ENCODE data around the gene VTI1B.

Gene VTI1B

GRCh38 chr14:67599698-67600561 lies 74.5 kb downstream of the VTI1B start, which contains the start of gene PIGH:
Gene PIGH, minus strand, starts transcription at chr14:67600268. Its CDS starts 65 bp downstream, at chr14:67600203.
- TF ChIP-seq, protein P1, sequence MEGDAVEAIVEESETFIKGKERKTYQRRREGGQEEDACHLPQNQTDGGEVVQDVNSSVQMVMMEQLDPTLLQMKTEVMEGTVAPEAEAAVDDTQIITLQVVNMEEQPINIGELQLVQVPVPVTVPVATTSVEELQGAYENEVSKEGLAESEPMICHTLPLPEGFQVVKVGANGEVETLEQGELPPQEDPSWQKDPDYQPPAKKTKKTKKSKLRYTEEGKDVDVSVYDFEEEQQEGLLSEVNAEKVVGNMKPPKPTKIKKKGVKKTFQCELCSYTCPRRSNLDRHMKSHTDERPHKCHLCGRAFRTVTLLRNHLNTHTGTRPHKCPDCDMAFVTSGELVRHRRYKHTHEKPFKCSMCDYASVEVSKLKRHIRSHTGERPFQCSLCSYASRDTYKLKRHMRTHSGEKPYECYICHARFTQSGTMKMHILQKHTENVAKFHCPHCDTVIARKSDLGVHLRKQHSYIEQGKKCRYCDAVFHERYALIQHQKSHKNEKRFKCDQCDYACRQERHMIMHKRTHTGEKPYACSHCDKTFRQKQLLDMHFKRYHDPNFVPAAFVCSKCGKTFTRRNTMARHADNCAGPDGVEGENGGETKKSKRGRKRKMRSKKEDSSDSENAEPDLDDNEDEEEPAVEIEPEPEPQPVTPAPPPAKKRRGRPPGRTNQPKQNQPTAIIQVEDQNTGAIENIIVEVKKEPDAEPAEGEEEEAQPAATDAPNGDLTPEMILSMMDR (IDR thresholded peaks at IDR 0.05; ENCODE audit: unreplicated experiment in 3 of 3) = peak; percentile 56 to 70 (median 69)
- Mint-ChIP-seq H3K9me3 (no peaks in the 10 kb centered on the region), H3K27me3 (ENCODE audit: low read depth) (no peaks in the 10 kb centered on the region), H3K36me3 (ENCODE audit: low read depth) (peaks cover 10% of the 10 kb centered on the region), H3K4me3 (peak within 1 kb of the TSS; percentile 95 to 97 (median 95)), H3K4me1 (peaks cover 8% of the 10 kb centered on the region), H3K27ac (peak within 1 kb of the TSS; percentile 88 to 98 (median 98))

Data from nephron (organoid).